A673 (cell line): ENCODE results near the gene THG1L. TPM values are rescaled to one million over a fixed set of nuclear protein-coding genes. Genes with fewer than 3 reads are reported as not detected.
A peak's percentile ranks its signal among the peaks of the same experiment; 100 is the strongest.
"Not testable (repeated sequence)": the region's sequence is repeated elsewhere in the genome, so short reads cannot be mapped to it uniquely, and the experiment has no call there.

Experiments
- Bru-seq: library from RNA; stranded (reverse); fragments of 400-500 nt; gene quantifications from one replicate; lab custom pipeline; 2021; lab: Mats Ljungman, UMichigan
- BruChase-seq, 2 experiments: library from RNA; stranded (reverse); fragments of 400-500 nt; gene quantifications; one replicate each; lab custom pipeline; 2021; lab: Mats Ljungman, UMichigan
- BruUV-seq: library from RNA; stranded (reverse); fragments of 400-500 nt; replicated peaks from 2 replicates; lab custom pipeline; 2021; lab: Mats Ljungman, UMichigan
- CTCF ChIA-PET: fragments of 300-600 bp; sonication (Branson Sonifier 250); formaldehyde crosslinking; loops from one replicate; lab custom pipeline; 2022; ENCODE audit warnings: antibody characterized with exemption; lab: Charles Lee
- POLR2A ChIA-PET: fragments of 300-600 bp; sonication (Branson Sonifier 250); formaldehyde crosslinking; loops from one replicate; lab custom pipeline; 2022; ENCODE audit warnings: antibody characterized with exemption; ENCODE audit not compliant: low non-redundant PET; lab: Charles Lee
- DNase-seq: peaks from one replicate; pipeline ENCODE4 v3.0.0-alpha.2; 2015; ENCODE audit warnings: low spot score
- H3K27ac ChIP-seq: fragments of 200-600 bp; sonication (generic); 2 replicates; pipeline ENCODE4 v1.5.1; 2016; ENCODE audit warnings: mixed run types, low read depth, mild to moderate bottlenecking, mixed read lengths, antibody characterized with exemption, low read length; ENCODE audit not compliant: poor library complexity, severe bottlenecking
- H3K27me3 ChIP-seq: fragments of 200-600 bp; sonication (generic); replicated peaks from 2 replicates; pipeline ENCODE4 v1.6.1; 2017; ENCODE audit warnings: mixed run types, low read depth, mild to moderate bottlenecking, mixed read lengths, antibody characterized with exemption, low read length; ENCODE audit not compliant: insufficient read depth, poor library complexity
- H3K36me3 ChIP-seq: fragments of 200-600 bp; sonication (generic); 2 replicates; pipeline ENCODE4 v1.6.1; 2016; ENCODE audit warnings: mixed run types, mild to moderate bottlenecking, mixed read lengths, antibody characterized with exemption, low read length; ENCODE audit not compliant: insufficient read depth, poor library complexity, severe bottlenecking
- H3K4me1 ChIP-seq: fragments of 200-600 bp; sonication (generic); 2 replicates; pipeline ENCODE4 v1.6.1; 2017; ENCODE audit warnings: mixed run types, mild to moderate bottlenecking, mixed read lengths, antibody characterized with exemption, low read length; ENCODE audit not compliant: insufficient read depth, poor library complexity, severe bottlenecking
- H3K4me3 ChIP-seq: fragments of 200-600 bp; sonication (generic); 2 replicates; pipeline ENCODE4 v1.5.1; 2016; ENCODE audit warnings: low read depth, mixed run types, mild to moderate bottlenecking, mixed read lengths, low read length; ENCODE audit not compliant: poor library complexity, severe bottlenecking
- H3K9me3 ChIP-seq: fragments of 200-600 bp; sonication (generic); 2 replicates; pipeline ENCODE4 v1.6.1; 2016; ENCODE audit warnings: mixed run types, low read depth, mild to moderate bottlenecking, mixed read lengths, antibody characterized with exemption, low read length; ENCODE audit not compliant: poor library complexity, severe bottlenecking
- CTCF ChIP-seq: fragments of 300-800, 200-600 bp; sonication (generic); conservative IDR thresholded peaks from 2 replicates; pipeline ENCODE4 v1.5.1; 2017; ENCODE audit warnings: low read depth, mild to moderate bottlenecking, antibody characterized with exemption, low read length, moderate library complexity, mixed read lengths
- EZH2 ChIP-seq: fragments of 200-600 bp; sonication (generic); IDR thresholded peaks from 2 replicates; pipeline ENCODE4 v1.6.1; 2017; ENCODE audit warnings: borderline replicate concordance, low read depth, mild to moderate bottlenecking, mixed read lengths, antibody characterized with exemption, low read length; ENCODE audit not compliant: poor library complexity, severe bottlenecking
- intact Hi-C: fragments of 100-400 bp; cut with micrococcal nuclease; formaldehyde crosslinking; loops from one replicate; pipeline ENCODE4 v1.10.0; 2022; ENCODE audit not compliant: unreplicated experiment
- long read RNA-seq: library from polyadenylated mRNA; stranded (forward); transcript quantifications from one replicate; pipeline ENCODE4 v2.0.0, GENCODE V29; 2022
- total RNA-seq: library from RNA; stranded (reverse); gene quantifications from 2 replicates; pipeline ENCODE4 v1.2.3, GENCODE V29; 2021

The THG1L gene
- 11.8 and 13.0 TPM in 2 replicates for total RNA-seq
- Bru-seq, nascent RNA: percentile 70 among the genes with signal in this experiment
- percentile 69 among the genes with signal in this experiment for BruChase-seq, experiment 1, labeled RNA remaining after a 2-hour chase
- percentile 67 among the genes with signal in this experiment for BruChase-seq, experiment 2, labeled RNA remaining after a 6-hour chase
- long read RNA-seq, transcript THG1L-201 (6 exons, 3,107 nt): major isoform, 15 of 17 reads
- long read RNA-seq, partial matches to known transcripts: 0 of 17 reads
- long read RNA-seq, other reads (novel, unspliced or antisense): 1 of 17 reads

- no peaks in the 10 kb centered on the region for H3K9me3 ChIP-seq
- no peaks in the 10 kb centered on the region for H3K27me3 ChIP-seq
- H3K4me1 ChIP-seq: peaks cover 4% of the 10 kb centered on the region
- CTCF ChIA-PET: interaction anchor here (1.1 to 1.9 kb wide), 2 partner anchors 10 to 12 kb away, joined by 4 to 10 read pairs; partner anchors contain the start of gene LSM11
- TF ChIP-seq CTCF (no peak), EZH2 (no peak)
- POLR2A ChIA-PET: interaction anchor here (0.5 kb wide), 1 partner anchor 10 kb away, joined by 4 read pairs; no protein-coding TSS in a partner anchor
- no peaks in the 10 kb centered on the region for H3K36me3 ChIP-seq
- peak; percentile 98 for DNase-seq
- intact Hi-C loops: no loop called here
- peak within 1 kb of the TSS; percentile 71 for H3K4me3 ChIP-seq
- peak within 1 kb of the TSS; percentile 89 for H3K27ac ChIP-seq
- TSS peak; percentile 78 for BruUV-seq
Observed at GRCh38 chr5:157731272-157732129, at the start of gene THG1L. Gene THG1L, plus strand, starts transcription at chr5:157731420. Its CDS starts 21 bp downstream, at chr5:157731441.

DNA sequence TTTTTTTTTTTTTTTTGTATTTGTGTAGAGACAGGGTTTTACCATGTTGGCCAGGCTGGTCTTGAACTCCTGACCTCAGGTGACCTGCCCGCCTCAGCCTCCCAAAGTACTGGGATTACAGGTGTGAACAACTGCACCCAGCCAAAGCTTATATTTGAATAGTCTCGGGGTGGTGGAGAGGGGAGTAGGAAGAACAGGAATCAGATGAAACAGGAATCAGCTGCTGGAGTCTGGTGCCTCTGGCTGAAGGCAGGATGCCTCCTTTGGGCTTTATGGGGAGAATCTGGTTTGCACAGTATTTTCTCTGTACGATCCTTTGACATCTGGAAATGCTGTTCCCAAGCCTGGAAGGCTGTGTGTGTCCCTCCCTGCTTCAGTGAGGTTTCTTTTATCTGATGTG lies 49.0 kb upstream of the THG1L start:
- Histone ChIP-seq H3K36me3 (no peaks in the 10 kb centered on the region), H3K9me3 (no peaks in the 10 kb centered on the region), H3K4me3 (no peak overlapping the region), H3K27me3 (no peaks in the 10 kb centered on the region), H3K27ac (no peak overlapping the region), H3K4me1 (no peaks in the 10 kb centered on the region)
- POLR2A ChIA-PET: no interaction called here
- TF ChIP-seq EZH2 (no peak), CTCF (no peak)
- CTCF ChIA-PET: interaction anchor here (0.6 kb wide), 1 partner anchor 377 kb away, joined by 5 read pairs; no protein-coding TSS in a partner anchor
- intact Hi-C loops: no loop called here
- no peak for DNase-seq
- BruUV-seq: no TSS peak

- H3K27me3 ChIP-seq, H3K36me3 ChIP-seq, BruUV-seq, H3K4me1 ChIP-seq, H3K4me3 ChIP-seq, POLR2A ChIA-PET, DNase-seq, intact Hi-C loops, H3K27ac ChIP-seq, CTCF ChIA-PET, H3K9me3 ChIP-seq: not testable (repeated sequence)
Observed at GRCh38 chr5:157686276-157687197, 44.7 kb upstream of the THG1L start.
